Stimulated activated CD8-positive, alpha-beta memory T cell treated with anti-CD3 and anti-CD28 coated beads, Interleukin-7, amount 100 ng/mL, for 1 hour (primary cell): Measurements from ENCODE around the gene SERPINA1.
A peak's percentile ranks its signal among the peaks of the same experiment; 100 is the strongest.

Source experiments
- DNase-seq, 2 donors: peaks; one replicate each; pipeline ENCODE4 v3.0.0-alpha.2; 2020; ENCODE audit warnings: low read depth in 2 of 2

Gene SERPINA1

GRCh38 chr14:94346065-94346786 is 42.2 kb downstream of the SERPINA1 start:
- peak in 1 of 2 donors; percentile 4 for DNase-seq

DNA sequence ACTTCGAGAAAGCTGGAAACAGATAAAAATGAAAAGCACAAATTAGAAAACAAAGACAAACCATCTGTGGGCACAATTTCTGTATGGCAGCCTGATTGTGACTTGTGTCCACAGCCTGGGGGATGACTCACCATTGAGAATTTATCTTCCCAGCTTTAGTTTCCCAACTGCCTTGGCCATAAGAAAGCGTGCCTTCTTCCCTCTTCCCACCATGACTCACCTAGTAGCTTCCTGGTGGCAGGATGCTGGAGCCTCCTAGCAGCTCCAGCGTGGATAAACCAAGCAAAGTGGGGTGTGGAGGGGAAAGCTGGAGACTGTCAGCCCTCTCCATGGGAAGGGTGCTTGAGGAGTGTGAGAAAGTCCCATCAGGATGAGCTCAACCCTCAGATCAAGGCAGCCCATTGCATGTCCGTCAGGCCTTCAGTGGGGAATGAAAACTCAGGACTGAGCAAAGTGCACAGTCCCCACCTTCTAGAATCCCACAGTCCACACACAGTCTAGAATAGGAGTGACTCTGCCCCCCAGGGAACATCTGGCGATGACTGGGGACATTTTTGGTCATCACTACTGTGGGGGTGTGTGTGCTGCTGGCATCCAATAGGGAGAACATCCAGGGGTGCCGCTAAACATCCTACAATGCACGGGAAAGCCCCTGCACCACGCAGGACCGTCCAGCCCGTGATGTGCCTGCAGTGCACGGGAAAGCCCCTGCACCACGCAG is 42.9 kb downstream of the SERPINA1 start:
- DNase-seq: no peak

GRCh38 chr14:94344389-94344788 is 44.0 kb downstream of the SERPINA1 start:
- no peak for DNase-seq

DNA sequence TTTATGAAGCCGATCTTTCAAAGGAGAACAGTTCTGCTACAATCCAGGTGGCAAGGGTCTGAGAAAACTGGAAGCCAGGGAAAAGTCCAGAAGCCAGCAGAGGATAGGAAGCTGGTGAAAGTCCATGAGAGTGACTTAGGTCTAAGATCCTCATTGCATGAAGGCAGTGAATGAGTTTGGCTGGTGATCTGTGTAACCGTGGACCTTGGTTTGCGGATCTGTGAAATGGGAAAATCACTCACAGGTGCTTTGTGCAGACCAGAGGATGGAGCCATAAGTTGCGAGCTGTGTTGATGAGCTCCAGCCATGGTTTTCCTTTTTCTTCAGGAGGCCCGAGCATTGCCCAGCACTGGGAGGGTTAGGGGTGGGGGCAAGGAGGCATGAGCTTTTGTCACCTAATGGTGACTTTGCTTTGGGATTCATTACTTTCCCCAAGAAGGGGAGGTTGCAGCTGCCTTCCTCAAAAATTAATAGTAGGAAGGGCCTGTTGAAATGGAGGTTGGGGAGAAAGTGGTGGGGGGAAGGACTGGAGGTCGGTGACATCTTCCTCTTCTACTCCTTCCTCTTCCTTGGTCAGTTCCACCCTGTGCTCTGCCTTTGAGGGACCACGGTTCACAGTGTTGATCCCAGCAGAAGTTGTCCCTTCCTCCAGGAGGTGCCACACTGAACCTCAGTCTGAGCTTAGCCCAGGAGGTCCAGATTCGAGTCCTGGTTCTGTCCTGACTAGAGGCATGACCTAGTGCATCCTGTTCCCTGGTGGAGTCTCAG is 45.0 kb downstream of the SERPINA1 start:
- DNase-seq: no peak

- no peak for DNase-seq
These were observed 46.0 kb downstream of the SERPINA1 start for GRCh38 chr14:94342334-94342934.

- DNase-seq: no peak
These were observed 46.6 kb downstream of the SERPINA1 start for GRCh38 chr14:94341656-94342333.

- no peak for DNase-seq
These were observed 47.9 kb downstream of the SERPINA1 start for GRCh38 chr14:94340533-94340932.

DNA sequence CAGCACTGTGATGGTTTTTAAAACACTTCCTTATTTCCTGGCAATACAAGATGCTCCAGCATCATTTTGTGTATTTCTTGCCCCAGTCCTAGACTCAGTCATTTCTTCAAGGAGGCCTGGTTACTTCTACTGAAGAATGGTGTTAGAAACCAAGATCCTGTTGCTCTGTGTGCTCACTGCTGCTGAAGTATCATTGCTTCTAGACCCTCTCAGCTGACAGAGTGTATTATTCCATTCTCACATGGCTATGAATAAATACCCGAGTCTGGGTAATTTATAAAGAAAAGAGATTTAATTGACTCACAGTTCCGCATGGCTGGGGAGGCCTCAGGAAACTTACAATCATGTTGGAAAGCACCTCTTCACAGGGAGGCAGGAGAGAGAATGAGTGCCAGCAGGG is 50.4 kb downstream of the SERPINA1 start:
- DNase-seq: no peak

GRCh38 chr14:94337274-94337673 is 51.1 kb downstream of the SERPINA1 start:
- no peak for DNase-seq

GRCh38 chr14:94334872-94335271 is 53.5 kb downstream of the SERPINA1 start:
- DNase-seq: no peak

GRCh38 chr14:94332587-94332986 is 55.8 kb downstream of the SERPINA1 start:
- DNase-seq: no peak

DNA sequence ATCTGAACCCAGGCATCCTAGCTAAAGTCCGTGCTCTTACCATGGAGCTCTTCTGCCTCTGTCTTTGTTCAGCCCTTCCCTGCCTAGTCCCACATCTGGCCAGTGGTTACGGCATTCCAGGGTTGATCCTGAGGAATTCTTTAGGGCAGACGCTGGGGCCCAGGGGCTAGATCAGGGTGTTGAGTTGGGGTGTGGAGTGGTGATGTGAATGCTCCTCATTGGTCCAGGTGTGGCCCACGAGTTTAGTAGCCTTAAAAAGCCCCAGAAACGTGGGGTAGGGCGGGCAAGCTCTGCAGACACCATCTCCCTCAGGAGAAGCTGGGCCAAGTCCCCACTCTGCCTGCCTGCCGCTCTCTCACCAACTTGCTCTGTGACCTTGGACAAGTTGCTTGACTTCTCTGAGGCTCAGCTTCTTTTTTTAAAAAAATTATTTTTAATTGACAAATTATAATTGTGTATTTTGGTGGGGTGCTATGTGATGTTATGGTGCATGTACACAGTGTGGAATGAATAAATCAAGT is 56.3 kb downstream of the SERPINA1 start:
- DNase-seq: no peak

DNA sequence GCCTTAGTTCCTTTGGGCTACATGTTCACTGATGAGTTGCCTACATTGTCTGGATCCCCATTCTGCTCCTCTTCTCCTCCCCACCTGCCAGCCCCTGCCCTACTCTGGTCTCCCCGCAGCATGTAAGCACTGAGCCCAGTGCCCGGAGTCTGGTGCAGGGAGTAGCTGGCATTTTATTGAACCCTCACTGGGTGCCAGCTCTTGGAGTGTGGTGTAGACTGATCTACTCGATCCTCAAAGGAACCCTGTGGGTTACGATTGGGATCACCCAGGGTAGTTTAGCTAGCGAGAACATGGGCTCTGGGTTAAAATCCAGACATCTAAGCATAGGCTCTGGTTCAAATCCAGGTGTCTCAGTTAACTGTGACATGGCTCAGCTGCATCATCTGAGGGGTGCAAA is 56.9 kb downstream of the SERPINA1 start:
- no peak for DNase-seq

DNA sequence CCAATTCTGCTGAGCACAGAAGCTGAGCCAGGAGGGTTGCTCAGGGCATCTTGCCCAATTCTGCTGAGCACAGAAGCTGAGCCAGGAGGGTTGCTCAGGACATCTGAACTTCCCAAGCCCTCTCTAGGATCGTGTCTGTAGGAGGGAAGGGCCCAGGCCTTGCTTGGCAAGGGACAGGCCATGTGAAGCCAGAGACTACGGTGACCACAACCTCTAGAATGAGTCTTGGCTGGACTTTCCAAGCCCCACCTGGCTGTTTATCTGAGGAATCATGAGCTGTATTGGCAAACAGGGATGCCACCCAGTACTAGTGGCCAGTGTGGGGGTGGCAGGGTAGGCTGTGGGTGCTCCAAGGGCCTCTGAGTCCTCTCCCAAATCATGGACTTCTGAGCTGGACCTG is 57.5 kb downstream of the SERPINA1 start:
- no peak for DNase-seq

DNA sequence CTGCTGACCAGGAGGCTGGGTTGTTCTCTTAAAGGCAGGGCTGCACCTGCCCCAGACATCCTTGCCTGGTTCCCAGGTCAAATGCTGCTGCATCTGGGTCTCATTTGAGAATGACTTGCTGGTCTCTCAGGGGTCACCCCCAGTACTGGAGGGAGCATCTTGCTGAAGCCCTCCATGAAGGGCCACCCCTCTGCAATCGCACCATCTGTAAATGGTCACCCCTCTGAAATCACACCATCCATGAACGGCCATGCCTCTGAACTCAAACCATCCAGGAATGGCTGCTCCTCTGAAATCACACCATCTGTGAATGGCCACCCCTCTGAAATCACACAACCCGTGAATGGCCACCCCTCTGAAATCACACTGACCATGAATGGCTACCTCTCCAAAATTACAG is 58.0 kb downstream of the SERPINA1 start:
- DNase-seq: no peak

GRCh38 chr14:94329857-94330256 is 58.5 kb downstream of the SERPINA1 start:
- DNase-seq: no peak

DNA sequence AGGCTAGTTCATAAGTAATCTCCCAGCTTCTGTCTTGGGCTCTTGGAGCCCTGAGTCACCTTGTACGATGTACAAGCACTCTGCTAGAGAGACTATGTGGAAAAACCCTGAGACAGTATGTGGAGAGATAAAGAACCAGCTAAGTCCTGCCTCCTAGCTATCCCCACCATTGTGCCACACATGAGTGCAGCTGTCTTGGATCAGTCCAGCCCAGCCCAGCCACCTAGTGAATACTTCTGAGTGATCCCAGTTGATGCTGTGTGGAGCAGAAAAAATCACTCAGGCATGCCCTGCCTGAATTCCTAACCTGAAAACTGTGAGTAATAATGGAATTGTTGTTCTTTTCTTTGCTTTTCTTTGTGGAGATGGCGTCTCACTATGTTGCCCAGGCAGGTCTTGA is 60.2 kb downstream of the SERPINA1 start:
- DNase-seq: no peak
